ES-I3 (cell line): Measurements from ENCODE around the gene COA6.
A peak's percentile ranks its signal among the peaks of the same experiment; 100 is the strongest.

ENCODE experiments used
- H3K36me3 ChIP-seq: 2 replicates; pipeline ENCODE4 v1.6.1; 2013; ENCODE audit warnings: mild to moderate bottlenecking, low read length, control low read depth, moderate library complexity; ENCODE audit not compliant: insufficient read depth
- H3K4me1 ChIP-seq: 2 replicates; pipeline ENCODE4 v1.6.1; 2013; ENCODE audit warnings: mild to moderate bottlenecking, control low read depth, low read length; ENCODE audit not compliant: insufficient read depth
- H3K9ac ChIP-seq: 2 replicates; pipeline ENCODE4 v1.6.1; 2013; ENCODE audit warnings: low read depth, mild to moderate bottlenecking, low read length, moderate library complexity
- H3K9me3 ChIP-seq: 2 replicates; pipeline ENCODE4 v1.6.1; 2013; ENCODE audit warnings: mild to moderate bottlenecking, low read length, moderate library complexity; ENCODE audit not compliant: control insufficient read depth, insufficient read depth

COA6 gene

DNA sequence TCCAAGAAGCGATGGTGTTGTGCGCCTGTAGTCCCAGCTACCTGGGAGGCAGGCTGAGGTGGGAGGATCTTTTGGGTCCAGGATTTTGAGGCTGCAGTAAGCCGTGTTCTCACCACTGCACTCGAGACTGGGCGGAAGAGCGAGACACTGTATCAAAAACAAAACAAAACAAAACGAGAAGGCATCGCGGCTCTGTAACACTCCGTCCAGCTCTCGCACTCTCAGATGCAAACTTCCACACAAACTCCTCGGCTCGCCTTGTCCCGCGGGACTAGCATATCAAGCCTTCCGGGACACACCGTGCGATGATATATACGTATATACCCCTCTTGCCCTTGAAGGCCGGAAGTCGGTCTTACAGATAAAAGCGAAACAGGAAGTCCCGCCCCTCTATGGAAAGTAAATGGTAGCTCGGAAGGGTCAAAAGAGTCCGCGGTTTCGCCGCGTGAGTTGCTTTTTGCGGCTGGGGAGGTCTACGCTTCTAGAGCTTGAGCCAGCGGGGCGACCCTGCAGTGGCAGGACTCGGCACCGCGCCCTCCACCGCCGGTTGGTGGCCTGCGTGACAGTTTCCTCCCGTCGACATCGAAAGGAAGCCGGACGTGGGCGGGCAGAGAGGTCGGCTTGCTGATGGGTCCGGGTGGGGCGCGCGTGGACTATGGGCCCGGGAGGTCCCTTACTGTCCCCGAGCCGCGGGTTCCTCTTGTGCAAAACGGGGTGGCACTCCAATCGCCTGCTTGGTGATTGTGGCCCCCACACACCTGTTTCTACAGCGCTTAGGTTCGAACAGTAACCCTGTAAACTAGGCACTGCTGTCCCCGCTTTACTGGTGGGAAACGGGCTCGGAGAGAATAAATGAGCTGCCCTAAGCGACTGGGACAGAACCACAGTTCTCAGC, at the start of gene COA6:
Gene COA6, plus strand, starts transcription at position 393 of the 895 bp plus-strand sequence. Its CDS starts 11 bp downstream, at position 404.
- Histone ChIP-seq H3K9ac (peak within 1 kb of the TSS; percentile 76), H3K4me1 (no peaks in the 10 kb centered on the region), H3K9me3 (no peaks in the 10 kb centered on the region), H3K36me3 (peaks cover 9% of the 10 kb centered on the region)

DNA sequence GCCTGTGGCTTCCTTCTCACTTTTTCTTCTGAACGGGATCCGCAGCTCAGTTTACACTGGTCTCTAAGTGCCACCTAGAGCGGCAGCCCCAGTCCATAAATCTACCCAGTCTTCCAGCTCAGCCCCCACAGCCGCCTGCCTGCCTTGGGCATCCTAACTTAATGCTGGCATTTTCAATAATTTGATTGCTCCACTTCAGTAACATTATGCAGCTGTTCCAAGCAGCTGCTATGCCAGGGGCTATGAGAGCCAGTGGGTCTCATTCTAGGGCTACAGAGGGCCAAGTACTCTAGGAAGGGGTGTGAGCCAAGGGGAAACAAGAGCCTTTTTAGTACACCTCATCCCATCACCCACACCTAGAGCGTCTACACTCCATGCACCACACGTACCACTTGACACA, 48.4 kb upstream of the COA6 start:
- Histone ChIP-seq H3K36me3 (no peaks in the 10 kb centered on the region), H3K9me3 (no peaks in the 10 kb centered on the region), H3K4me1 (no peaks in the 10 kb centered on the region), H3K9ac (no peak overlapping the region)

DNA sequence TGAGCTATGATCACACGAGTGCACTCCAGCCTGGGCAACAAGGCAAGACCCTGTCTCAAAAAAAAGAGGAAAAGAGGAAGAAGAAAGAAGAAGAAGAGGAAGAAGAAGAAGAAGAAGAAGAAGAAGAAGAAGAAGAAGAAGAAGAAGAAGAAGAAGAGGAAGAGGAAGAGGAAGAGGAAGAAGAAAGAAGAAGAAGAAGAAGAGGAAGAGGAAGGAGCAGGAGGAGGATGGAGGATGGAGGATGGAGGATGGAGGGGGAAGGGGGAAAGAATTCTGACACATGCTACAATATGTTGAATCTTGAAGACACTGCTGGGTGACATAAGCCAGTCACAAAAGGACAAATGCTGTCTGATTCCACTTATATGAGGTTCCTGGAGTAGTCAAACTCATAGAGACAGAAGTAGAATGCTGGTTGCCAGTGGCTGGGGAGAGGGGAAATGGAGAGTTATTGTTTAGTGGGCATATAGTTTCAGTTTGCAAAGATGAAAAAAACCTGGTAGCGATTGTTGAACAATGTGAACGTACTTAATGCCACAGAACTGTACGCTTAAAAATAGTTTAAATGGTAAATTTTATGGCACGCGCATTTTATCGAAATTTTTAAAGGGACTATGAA, 47.3 kb upstream of the COA6 start:
- Histone ChIP-seq H3K9me3 (no peaks in the 10 kb centered on the region), H3K36me3 (no peaks in the 10 kb centered on the region), H3K4me1 (no peaks in the 10 kb centered on the region), H3K9ac (no peak overlapping the region)

DNA sequence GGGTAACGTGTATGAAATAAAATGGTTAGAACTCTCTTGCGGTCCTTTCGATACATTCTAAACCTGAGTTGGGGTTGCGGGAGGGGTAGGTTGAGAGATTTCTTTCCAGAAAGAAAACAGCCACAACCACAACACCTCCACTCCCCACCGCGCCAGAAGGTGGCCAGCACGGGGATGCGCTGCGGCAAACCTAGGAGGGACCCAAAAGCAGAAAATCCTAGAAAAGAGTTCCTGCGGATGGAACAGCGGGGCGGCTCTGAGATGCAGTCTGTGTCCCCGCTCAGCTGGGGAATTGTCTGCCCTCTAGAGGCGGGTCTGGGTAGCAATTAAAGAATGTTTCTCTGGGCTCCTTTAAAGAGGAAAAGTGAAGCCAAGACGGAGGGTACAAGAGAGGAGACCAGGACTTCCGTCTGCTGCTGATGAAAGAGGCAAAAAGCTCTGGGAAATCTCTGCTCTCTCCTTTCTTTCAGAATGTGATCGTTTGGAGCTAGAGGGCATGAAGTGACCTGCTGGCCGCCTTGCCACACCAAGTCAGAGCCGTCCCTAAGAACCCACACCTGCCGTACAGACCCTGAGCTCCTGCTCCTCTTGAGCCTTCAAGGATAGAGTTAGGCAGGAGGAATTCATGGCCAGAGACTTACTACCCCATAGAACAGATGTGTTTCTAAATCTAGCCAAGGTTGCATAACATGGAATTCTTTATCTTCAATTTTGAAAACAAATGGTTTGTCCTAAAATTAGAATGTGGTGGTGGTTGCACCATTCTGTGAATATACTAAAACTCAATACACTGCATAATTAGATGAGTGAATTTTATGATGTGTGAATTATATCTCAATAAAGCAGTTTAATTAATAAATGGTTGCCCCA, 46.5 kb upstream of the COA6 start:
- H3K36me3 ChIP-seq = no peaks in the 10 kb centered on the region
- no peaks in the 10 kb centered on the region for H3K9me3 ChIP-seq
- no peaks in the 10 kb centered on the region for H3K4me1 ChIP-seq
- no peak overlapping the region for H3K9ac ChIP-seq

DNA sequence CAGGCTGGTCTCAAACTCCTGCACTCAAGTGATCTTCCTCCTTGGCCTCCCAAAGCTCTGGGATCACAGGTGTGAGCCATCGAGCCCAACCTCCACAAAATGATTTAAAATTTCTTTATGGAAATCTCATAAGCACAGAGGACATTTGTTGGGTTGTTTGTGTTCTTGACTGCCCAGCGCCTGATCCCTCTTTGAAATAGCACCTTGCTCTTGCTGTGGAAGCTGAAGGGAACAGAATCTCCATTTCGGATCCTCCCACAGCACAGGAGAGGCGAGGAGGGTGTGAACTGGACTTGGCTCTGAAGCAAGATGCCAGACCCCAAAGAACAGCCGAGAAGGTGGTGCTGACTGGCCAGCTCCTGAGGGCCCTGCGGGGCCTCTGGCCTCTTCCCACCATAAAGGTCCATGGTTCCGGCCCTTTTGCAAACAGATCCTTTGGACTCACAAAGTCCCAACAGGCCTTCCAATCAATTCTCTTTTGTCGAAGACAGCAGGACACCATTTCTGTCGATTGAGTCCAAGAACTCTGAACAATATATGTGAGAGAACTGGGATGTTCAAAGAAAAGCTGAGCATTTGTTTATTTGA, 45.6 kb upstream of the COA6 start:
- H3K9ac ChIP-seq = no peak overlapping the region
- H3K9me3 ChIP-seq = no peaks in the 10 kb centered on the region
- H3K36me3 ChIP-seq = no peaks in the 10 kb centered on the region
- H3K4me1 ChIP-seq = no peaks in the 10 kb centered on the region

DNA sequence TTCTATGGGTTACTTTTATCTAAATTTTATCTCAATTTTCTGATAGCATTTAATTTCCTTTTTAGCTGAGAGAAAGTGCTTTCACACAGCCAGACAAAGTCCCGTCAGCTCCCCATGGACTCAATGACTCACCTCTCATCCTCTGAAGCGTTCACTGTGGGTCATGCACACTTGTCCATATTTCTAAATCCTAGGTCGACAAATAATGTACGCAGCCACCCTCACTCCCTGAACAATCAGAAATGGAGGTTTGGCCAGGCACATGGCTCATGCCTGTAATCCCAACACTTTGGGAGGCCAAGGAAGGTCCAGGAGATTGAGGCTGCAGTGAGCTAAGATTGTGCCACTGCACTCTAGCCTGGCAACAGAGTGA, 42.4 kb upstream of the COA6 start:
- H3K36me3 ChIP-seq = no peaks in the 10 kb centered on the region
- no peak overlapping the region for H3K9ac ChIP-seq
- H3K4me1 ChIP-seq = no peaks in the 10 kb centered on the region
- H3K9me3 ChIP-seq = no peaks in the 10 kb centered on the region

DNA sequence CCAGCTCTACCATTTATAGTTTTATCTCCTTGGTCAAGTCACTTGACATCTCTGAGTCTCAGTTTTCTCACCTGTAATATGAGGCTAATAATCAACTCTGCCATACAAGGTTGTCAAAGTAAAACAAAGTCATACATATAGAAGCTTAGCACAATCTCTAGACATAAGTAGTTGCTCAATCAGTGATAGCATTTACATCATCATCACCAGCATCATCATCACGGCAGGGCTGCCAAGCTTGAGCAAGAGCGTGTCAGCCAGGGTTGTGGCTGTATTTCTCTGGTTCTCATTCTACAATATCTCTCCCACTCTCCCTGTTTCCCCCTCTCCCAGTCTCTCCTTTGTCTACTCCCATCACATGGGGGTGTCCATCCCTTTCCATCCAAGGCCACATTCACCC, 41.7 kb upstream of the COA6 start:
- Histone ChIP-seq H3K9me3 (0 out of 2 replicates have a peak, but pooled peaks cover 4% of the 10 kb centered on the region), H3K9ac (no peak overlapping the region), H3K4me1 (no peaks in the 10 kb centered on the region), H3K36me3 (no peaks in the 10 kb centered on the region)

DNA sequence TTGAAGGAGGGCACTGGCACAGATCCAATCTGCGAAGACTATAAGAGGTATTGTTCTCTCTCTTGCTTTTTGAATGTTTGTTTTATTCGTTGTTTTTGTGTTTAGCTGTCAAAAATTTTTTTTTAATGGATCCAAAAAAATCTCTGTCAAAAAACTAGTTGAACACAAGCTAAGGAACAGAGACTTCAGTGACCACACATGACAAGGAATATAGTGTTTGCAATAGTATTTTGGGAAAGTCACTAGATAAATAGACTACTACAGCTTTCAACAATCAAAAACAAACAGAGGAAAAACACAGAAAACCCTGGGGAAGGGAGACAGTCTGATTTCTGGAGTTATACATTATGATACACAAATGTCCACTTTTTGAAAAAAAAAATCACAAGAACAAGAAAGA, 36.9 kb upstream of the COA6 start:
- Histone ChIP-seq H3K4me1 (no peaks in the 10 kb centered on the region), H3K9ac (no peak overlapping the region), H3K36me3 (no peaks in the 10 kb centered on the region), H3K9me3 (peaks cover 10% of the 10 kb centered on the region; the same call in 1 of the 2 replicates)

- no peak overlapping the region for H3K9ac ChIP-seq
- H3K4me1 ChIP-seq = no peaks in the 10 kb centered on the region
- peaks cover 10% of the 10 kb centered on the region; the same call in 1 of the 2 replicates for H3K9me3 ChIP-seq
- no peaks in the 10 kb centered on the region for H3K36me3 ChIP-seq
These were observed 36.0 kb upstream of the COA6 start for GRCh38 chr1:234337233-234337632.

GRCh38 chr1:234340528-234340927, 32.7 kb upstream of the COA6 start:
- Histone ChIP-seq H3K9ac (no peak overlapping the region), H3K36me3 (no peaks in the 10 kb centered on the region), H3K9me3 (peaks cover 10% of the 10 kb centered on the region; the same call in 1 of the 2 replicates), H3K4me1 (no peaks in the 10 kb centered on the region)

DNA sequence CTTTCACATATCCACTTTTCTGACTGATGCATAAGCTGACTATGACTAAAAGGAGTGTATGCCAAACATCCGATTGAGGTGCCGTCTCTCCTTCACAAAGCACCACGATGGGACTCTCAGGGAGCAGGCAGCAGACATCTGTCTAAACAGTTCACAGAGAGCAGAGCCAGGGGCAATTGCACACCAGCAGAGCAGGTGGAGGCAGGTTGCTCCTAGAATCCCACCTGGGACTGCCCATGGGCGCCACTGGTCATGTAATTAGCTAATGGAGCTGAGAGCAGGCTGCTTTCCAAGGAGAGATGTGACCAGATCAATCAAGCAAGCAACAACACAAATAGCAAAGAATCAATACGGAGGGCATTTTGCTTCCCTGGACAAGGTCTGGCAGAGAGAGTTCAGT, 30.5 kb upstream of the COA6 start:
- no peaks in the 10 kb centered on the region for H3K36me3 ChIP-seq
- H3K9me3 ChIP-seq = no peaks in the 10 kb centered on the region; the same call in 1 of the 2 replicates
- no peaks in the 10 kb centered on the region for H3K4me1 ChIP-seq
- H3K9ac ChIP-seq = no peak overlapping the region

DNA sequence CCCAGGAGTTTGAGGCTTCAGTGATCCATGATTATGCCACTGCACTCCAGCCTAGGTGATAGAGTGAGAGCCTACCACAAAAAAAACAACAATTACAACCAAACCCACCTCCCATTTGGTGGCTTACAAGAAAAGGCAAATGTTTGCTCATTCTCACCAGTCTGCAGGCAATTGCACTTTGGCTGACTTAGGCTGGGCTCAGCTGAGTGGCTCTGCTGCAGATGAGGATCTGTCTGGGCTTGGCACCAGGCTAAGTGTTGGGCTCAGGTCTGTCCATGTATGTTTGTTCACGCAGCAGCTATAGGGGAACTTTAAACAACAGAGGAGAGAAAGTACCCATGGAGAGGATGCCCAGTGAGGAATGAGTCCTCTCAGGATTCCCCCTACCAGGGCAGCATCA, 28.0 kb upstream of the COA6 start:
- no peak overlapping the region for H3K9ac ChIP-seq
- no peaks in the 10 kb centered on the region for H3K4me1 ChIP-seq
- H3K36me3 ChIP-seq = no peaks in the 10 kb centered on the region
- H3K9me3 ChIP-seq = peaks cover 3% of the 10 kb centered on the region; the same call in 1 of the 2 replicates

GRCh38 chr1:234348964-234349363, 24.3 kb upstream of the COA6 start:
- Histone ChIP-seq H3K36me3 (no peaks in the 10 kb centered on the region), H3K9ac (no peak overlapping the region), H3K4me1 (no peaks in the 10 kb centered on the region), H3K9me3 (peaks cover 3% of the 10 kb centered on the region; the same call in 1 of the 2 replicates)
